Esophagus mucosa (tissue), 1 donor: ENCODE measurements around the gene OLFM4. TPM values are rescaled to one million over a fixed set of nuclear protein-coding genes. Genes with fewer than 3 reads are reported as not detected.

Experiments used
- ATAC-seq: fragments of 200-7000 bp; cut with Tn5 transposase; one replicate; pipeline ENCODE4 v1.9.1; 2020
- total RNA-seq: library from RNA; stranded (reverse); gene quantifications from one replicate; pipeline ENCODE4 v1.2.4, GENCODE V29; 2023
- donor health status: DM: yes; HTN: yes; CAD: no.

The OLFM4 gene
- total RNA-seq, 1 donor from 2014 or later = 3.0 TPM

GRCh38 chr13:53068585-53069520 is 40.2 kb downstream of the OLFM4 start:
- no peak for ATAC-seq

GRCh38 chr13:53069800-53070199 is 41.2 kb downstream of the OLFM4 start:
- no peak for ATAC-seq

- ATAC-seq = no peak
Measured at GRCh38 chr13:53073711-53074110, 45.1 kb downstream of the OLFM4 start.

- ATAC-seq = no peak
Measured at GRCh38 chr13:53074114-53074513, 45.5 kb downstream of the OLFM4 start.

- ATAC-seq = no peak
Measured at GRCh38 chr13:53075356-53076041, 46.9 kb downstream of the OLFM4 start.

GRCh38 chr13:53079691-53080090 is 51.1 kb downstream of the OLFM4 start:
- ATAC-seq = no peak

- no peak for ATAC-seq
Measured at GRCh38 chr13:53088871-53089270, 60.3 kb downstream of the OLFM4 start.

GRCh38 chr13:53089951-53090350 is 61.3 kb downstream of the OLFM4 start:
- ATAC-seq = no peak

GRCh38 chr13:53090461-53090860 is 61.8 kb downstream of the OLFM4 start:
- ATAC-seq = no peak

GRCh38 chr13:53092931-53093330 is 64.3 kb downstream of the OLFM4 start:
- no peak for ATAC-seq

GRCh38 chr13:53098455-53098854 is 69.8 kb downstream of the OLFM4 start:
- no peak for ATAC-seq

GRCh38 chr13:53100394-53101063 is 71.9 kb downstream of the OLFM4 start:
- ATAC-seq = no peak

Other genes with a start within 250 kb of the OLFM4 start
- gene PCDH8, start 180.2 kb upstream of the OLFM4 start, total RNA-seq = 0.04 TPM